Putamen (tissue), 1 donor: ENCODE measurements around the gene IARS2.
"Not testable (repeated sequence)": the region's sequence is repeated elsewhere in the genome, so short reads cannot be mapped to it uniquely, and the experiment has no call there.

Source experiments
- DNase-seq: peaks from one replicate; pipeline ENCODE4 v3.0.0-alpha.2; 2016; ENCODE audit warnings: low spot score

IARS2 gene

GRCh38 chr1:220094016-220094911, at the start of gene IARS2:
Gene IARS2 (plus strand): TSS chr1:220094132. CDS start chr1:220094217, 85 bp downstream.
- DNase-seq: peak; percentile 90

GRCh38 chr1:220044678-220045355, 49.1 kb upstream of the IARS2 start:
- no peak for DNase-seq

GRCh38 chr1:220045356-220046051, 48.4 kb upstream of the IARS2 start:
- DNase-seq: no peak

- peak; percentile 97 for DNase-seq
Measured at GRCh38 chr1:220046052-220046930, 47.6 kb upstream of the IARS2 start, which contains the start of gene EPRS1. Gene EPRS1 (minus strand): TSS chr1:220046505. CDS start chr1:220046388, 117 bp downstream.

- no peak for DNase-seq
Measured at GRCh38 chr1:220056374-220056773, 37.6 kb upstream of the IARS2 start.

- DNase-seq: no peak
Measured at GRCh38 chr1:220060876-220061275, 33.1 kb upstream of the IARS2 start.

- DNase-seq: no peak
Measured at GRCh38 chr1:220062629-220063028, 31.3 kb upstream of the IARS2 start.

- DNase-seq: peak; percentile 38
Measured at GRCh38 chr1:220067269-220068204, 26.4 kb upstream of the IARS2 start.

GRCh38 chr1:220076861-220077762, 16.8 kb upstream of the IARS2 start:
- DNase-seq: peak; percentile 31

GRCh38 chr1:220077887-220078286, 16.0 kb upstream of the IARS2 start:
- no peak for DNase-seq

- DNase-seq: no peak
Measured at GRCh38 chr1:220084460-220084859, 9.5 kb upstream of the IARS2 start.

GRCh38 chr1:220086261-220086686, 7.7 kb upstream of the IARS2 start:
- DNase-seq: not testable (repeated sequence)

- DNase-seq: peak; percentile 93
Measured at GRCh38 chr1:220089650-220090556, 4.0 kb upstream of the IARS2 start, which contains the start of gene BPNT1. Gene BPNT1 (minus strand): TSS chr1:220089788. CDS start chr1:220079846, 9,942 bp downstream.

- no peak for DNase-seq
Measured at GRCh38 chr1:220092694-220093093, 1.2 kb upstream of the IARS2 start.

- DNase-seq: peak; percentile 11
Measured at GRCh38 chr1:220093361-220094015, 444 bp upstream of the IARS2 start.

- DNase-seq: no peak
Measured at GRCh38 chr1:220099826-220100225, 5.9 kb downstream of the IARS2 start.

GRCh38 chr1:220110473-220110872, 16.5 kb downstream of the IARS2 start:
- not testable (repeated sequence) for DNase-seq
